Dermis microvascular lymphatic vessel endothelial cell (primary cell): ENCODE results near the gene LPCAT4. TPM values are rescaled to one million over a fixed set of nuclear protein-coding genes. Genes with fewer than 3 reads are reported as not detected.
"Not testable (repeated sequence)": the region's sequence is repeated elsewhere in the genome, so short reads cannot be mapped to it uniquely, and the experiment has no call there.

Source experiments
- DNase-seq, 2 donors: peaks; one replicate each; pipeline versions ENCODE4 v3.0.0 to v3.0.0-alpha.2; 2010; ENCODE audit warnings: low read depth in 2 of 2
- total RNA-seq: library from RNA; depleted of rRNA; stranded (reverse); fragments of >200 nt; gene quantifications from 2 replicates; pipeline ENCODE4 v1.2.1, GENCODE V29; 2014

Gene LPCAT4
- total RNA-seq, 1 donor from 2014 or later: 2.3 TPM

DNA sequence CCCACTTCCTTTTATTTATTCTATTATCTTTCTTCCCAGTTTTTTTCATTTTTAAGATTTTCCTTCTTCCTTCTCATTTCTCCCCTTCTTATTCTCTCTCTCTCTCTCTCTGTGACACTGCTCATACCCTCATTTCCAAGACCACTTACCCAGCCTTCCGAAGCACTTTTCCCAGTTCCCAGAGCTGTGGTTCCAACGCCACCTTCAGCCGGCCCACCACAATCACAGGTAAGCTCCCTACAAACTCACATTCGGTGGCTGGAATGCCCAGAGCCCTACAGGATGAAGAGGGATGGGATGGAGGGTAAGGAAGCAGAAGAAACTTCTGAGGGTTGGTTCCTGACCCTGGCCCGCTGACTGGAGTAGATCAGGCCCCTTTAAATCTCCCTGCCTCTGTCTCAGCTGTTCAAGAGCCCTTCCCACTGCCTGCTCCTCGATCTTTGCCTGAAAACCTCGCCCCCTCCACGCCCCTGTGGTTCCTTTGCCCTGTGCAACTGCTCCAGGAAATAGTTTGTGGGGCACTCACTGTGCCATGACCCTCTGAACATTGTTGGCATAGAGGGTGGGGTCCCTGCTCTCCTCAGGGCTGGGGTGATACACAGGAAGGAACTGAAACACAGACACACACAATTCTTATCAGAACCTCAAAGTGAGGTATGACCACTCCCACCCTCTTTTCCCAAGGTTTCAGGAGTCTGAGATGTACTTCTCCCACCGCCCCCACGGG lies 4.8 kb downstream of the LPCAT4 start:
- DNase-seq: no peak

DNA sequence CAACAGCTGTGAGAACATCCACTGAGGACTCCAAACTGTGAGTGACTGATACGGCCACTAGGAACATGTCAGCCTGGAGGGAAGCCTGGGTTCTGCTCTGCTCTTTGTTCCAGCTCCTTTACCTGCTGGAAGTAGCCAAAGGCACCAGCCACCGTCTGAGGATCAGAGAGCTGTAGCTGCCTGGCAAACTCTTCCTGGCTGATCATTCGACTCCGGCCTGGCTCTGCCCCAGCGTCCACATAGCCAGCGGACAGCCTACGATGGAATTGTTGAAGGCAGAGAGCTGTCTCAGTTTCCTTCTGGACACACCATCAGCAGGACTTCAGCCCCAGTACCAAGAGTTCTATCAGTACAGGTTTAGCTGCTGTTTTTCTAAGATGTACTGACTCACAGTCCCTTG lies 5.7 kb downstream of the LPCAT4 start:
- no peak for DNase-seq

DNA sequence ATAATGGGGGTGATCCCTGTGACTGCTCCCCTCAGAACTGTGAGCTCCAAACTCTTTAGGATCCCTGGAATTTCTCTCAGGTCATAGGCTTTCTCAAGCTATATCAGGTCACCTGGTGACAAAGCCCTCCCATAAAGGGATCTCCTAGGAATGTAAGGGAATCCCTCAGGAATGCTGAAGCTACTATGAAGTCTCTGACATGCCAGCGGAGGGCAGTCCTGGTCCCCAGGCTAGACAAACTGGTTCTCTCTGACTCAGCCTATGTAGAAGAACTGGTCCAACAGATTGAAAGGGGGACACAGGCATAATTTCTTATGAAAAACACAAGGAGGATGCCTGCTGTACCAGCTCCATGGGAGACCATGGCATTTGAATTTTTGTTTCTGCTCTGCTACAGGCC lies 6.7 kb downstream of the LPCAT4 start:
- DNase-seq: no peak

DNA sequence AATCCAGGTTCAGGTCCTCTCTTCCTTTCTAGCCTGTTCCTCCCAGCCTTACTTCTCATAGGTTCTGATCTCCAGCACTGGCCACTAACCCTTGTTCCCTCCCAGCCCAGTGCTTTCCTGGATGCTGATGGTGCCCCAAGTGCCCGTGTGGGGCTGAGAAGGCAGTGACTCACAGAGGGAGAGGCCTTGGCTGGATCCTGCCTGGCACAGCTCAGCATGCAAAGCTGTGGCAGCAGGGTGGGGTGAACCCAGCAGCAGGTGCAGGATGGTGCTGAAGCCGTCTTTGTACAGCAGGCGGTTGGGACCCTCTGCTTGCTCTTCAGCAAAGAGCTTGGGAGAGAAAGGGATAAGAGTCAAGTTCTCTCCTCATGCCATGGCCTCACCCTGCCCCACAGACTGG lies 7.6 kb downstream of the LPCAT4 start:
- DNase-seq: no peak

DNA sequence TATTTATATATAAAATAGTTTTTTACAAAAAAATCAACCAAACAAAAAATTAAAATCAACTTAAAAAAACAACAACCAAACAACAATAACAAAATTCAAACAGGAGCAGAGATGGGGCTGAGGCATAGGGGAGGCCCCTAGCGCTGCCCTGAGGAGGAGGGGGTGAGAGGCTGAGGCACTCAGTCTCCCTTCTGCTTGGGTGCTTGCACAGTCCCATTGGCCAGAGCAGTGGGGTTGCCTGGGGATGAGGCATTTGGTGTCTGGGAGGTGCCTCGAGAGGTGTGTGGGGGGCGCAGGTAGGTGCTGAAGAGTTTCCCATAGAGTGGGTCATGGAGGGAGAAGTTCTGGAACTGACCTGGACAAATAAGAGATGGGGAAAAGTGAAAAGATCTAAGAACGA lies 8.0 kb downstream of the LPCAT4 start:
- no peak for DNase-seq

DNA sequence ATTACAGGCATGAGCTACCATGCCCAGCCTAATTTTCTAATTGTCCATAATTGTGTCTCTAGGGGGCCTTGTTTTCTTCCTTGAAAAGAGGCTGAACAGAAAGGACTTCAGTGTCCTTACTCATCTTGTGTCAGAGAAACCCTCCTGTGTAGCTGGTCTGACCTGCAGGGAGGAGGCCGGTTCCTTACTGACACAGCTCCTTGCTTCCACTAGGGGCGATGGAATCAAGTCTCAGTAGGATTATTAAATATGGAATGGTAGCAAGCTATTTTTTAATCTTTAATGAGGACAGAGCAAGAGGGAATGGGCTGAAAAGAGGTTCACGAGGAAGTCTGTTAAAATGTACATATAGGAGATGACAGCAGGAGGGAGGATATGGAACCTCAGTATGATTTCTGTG lies 8.6 kb downstream of the LPCAT4 start:
- no peak for DNase-seq

DNA sequence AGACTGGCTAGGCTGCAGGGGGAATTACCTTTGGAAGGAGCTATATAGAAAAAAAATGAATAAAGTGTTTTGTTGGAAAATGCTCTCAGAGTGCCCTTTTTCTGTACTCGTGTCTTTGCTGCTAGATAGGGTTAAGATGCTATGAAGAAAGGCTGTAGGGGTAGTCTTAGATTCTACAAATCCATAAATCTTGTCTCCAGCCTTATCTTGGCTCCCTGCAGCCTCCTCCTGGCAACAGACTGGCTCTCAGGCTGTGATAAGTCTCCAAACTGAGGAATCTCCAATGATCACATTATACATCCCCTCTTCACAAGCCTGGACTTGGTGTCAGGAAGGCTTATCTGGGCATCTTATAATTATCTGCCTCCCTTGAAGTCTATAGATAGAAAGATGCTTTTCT lies 9.3 kb downstream of the LPCAT4 start:
- DNase-seq: no peak

DNA sequence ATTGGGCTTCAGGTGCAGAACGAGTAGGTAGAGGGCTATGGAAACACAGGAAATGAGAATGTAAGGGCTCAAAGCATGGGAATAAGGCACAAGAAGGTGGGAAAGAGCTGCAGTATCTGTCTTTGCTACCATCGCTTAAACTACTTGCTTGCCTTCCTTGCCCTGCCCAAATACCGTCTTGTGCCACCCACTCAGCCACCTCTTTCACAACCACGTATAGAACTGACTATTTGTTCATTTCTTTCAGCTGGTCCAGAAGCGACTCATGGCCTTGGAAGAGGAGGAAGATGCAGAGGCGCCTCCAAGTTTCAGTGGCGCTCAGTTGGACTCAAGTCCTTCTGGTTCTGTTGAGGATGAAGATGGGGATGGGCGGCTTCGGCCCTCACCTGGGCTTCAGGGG lies 11.8 kb downstream of the LPCAT4 start:
- no peak for DNase-seq

DNA sequence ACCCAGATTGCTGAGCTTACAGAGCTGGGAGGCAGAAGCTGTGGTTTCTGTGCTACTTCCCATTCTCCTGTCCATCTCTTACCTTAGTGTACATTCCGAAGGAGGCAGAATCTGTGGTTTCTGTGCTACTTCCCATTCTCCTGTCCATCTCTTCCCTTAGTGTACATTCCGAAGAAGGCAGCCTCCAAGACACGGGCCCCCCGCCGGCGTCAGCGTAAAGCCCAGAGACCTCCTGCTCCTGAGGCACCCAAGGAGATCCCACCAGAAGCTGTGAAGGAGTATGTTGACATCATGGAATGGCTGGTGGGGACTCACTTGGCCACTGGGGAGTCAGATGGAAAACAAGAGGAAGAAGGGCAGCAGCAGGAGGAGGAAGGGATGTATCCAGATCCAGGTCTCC lies 12.7 kb downstream of the LPCAT4 start:
- DNase-seq: no peak

DNA sequence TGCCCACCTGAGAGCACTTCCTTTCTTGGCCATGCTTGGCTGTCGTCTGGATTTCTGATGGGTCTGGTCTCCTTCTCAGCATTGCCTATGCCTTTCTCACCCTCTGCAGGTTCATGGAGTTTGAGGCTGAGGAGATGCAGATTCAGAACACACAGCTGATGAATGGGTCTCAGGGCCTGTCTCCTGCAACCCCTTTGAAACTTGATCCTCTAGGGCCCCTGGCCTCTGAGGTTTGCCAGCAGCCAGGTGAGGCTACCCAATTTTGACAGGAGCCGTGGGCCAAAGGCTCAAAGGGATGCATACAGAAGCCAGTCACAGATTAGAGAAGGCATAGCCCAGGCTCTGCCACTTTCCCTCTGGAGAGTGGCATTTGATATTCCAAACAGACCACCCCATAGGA lies 13.4 kb downstream of the LPCAT4 start:
- DNase-seq: no peak

DNA sequence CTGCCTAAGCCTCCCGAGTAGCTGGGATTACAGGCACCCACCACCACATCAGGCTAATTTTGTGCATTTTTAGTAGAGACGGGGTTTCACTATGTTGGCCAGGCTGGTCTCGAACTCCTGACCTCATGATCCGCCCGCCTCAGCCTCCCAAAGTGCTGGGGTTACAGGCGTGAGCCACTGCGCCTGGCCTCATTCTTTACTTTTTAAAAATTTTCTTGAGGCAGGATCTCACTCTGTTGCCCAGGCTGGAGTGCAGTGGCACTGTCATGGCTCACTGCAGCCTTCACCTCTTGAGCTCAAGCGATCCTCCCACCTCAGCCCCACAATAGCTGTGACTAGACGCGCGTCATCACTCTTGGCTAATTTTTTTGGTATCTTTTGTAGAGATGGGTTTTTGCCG lies 14.0 kb downstream of the LPCAT4 start:
- DNase-seq: not testable (repeated sequence)

DNA sequence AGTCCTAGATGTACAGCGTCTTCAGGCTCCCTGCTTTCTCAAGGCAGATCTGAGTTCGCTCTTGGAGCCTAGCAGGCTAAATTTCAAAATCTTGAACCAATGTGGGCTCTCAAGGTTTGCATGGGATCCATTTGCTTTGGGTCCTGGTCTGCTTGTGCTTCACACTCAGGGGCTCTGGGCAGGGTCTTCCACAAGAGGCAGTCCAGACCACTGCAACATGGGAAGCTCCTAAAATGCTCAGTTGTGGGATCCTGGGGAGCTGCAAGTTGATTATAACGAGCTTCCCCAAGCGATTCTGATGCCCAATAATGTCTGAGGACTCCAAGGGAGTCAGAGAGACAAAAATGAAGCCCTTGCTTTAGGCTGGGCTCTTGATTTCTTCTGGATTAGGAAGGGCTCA lies 17.2 kb downstream of the LPCAT4 start:
- DNase-seq: no peak

DNA sequence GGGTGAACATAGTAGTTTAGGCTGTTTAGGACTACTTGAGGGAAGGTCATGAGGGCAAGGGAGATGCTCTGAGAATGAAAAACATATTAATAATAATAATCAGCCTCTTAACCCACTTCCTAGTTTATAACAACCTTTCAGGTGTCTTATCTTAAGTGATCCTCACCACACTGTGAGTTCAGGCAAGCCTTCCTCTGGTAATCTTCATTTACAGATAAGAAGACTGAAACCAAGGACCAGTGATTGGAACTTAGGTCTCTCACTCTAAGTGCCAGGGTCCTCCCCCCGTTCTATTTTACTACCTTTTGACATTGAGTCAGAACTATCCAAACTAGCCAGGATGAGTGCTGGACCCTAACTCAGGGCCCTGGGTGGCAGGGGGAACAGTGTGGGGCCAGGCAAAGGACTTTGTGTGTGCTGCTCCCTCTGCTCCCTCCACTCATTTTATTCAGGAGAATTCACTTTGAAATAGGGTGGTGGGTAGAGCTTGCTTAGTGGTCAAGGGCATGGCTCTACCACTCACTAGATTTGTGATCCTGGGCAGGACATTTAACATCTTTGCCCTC lies 18.2 kb downstream of the LPCAT4 start:
- no peak for DNase-seq

DNA sequence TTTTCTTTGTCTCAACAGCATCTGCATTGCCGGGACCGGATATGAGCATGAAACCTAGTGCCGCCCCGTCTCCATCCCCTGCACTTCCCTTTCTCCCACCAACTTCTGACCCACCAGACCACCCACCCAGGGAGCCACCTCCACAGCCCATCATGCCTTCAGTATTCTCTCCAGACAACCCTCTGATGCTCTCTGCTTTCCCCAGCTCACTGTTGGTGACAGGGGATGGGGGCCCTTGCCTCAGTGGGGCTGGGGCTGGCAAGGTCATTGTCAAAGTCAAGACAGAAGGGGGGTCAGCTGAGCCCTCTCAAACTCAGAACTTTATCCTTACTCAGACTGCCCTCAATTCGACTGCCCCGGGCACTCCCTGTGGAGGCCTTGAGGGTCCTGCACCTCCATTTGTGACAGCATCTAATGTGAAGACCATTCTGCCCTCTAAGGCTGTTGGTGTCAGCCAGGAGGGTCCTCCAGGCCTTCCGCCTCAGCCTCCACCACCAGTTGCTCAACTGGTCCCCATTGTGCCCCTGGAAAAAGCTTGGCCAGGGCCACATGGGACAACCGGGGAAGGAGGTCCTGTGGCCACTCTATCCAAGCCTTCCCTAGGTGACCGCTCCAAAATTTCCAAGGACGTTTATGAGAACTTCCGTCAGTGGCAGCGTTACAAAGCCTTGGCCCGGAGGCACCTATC lies 18.9 kb downstream of the LPCAT4 start:
- no peak for DNase-seq

DNA sequence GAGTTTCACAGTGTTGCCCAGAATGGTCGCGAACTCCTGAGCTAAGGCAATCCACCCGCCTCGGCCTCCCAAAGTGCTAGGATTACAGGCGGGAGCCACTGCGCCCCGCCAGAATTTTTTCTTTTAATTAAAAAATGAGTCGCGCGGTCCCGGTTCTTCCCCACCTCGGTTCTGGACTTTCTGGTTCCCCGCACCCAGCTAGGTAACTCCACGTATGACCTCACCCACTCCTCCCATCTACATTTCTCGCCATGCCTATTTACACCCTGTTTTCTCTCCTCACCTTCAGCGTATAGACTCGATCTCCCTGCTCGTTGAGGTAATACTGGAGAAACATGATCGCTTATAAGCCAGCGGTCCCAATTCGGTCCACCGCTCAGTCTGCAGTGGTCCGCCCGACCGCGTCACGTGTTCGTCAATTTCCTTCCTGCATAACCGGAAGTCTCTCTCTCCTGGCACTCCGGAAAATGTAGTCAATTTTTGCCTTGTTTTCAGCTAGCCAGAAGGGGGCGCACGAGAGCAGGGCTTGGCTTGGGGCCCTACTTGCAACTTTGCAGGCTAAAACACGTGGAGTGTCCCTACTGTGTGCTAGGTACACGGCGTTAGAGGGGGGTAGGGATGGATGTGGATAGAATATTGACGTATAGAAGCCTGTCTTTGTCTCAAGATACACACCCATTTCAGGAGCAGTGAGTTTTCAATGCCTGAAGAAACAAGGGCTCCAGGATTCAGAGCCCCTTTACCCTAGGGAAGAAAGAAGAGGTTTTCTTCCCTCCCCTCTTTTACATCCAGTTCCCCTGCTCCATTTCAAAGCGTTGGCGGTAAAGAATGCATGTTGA lies 24.0 kb downstream of the LPCAT4 start, which contains the start of the genes NOP10 and NUTM1:
Gene NOP10, minus strand, starts transcription at position 400 of the 839 bp plus-strand sequence. Its CDS starts 63 bp downstream, at position 337.
Gene NUTM1, plus strand, starts transcription at position 579 of the 839 bp plus-strand sequence. CDS start 382 bp downstream, outside the sequence.
- peak; percentile 93 to 96 for DNase-seq

DNA sequence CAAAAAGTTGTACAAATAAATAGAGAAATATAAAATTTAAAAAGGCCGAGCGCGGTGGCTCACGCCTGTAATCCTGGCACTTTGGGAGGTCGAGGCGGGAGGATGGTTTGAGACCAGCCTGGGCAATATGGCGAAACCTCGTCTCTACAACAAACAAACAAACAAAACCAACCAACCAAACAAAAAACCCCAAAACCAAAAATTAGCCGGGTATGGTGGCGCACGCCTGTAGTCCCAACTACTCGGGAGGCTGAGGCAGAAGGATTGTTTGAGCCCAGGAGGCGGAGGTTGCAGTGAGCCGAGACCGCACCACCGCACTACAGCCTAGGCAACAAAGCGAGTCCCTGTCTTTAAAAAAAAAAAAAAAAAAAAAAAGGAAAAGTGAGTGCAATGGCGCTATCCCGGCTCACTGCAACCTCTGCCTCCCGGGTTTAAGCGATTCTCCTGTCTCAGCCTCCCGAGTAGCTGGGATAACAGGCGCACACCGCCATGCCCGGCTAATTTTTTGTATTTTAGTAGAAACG lies 24.7 kb downstream of the LPCAT4 start:
- DNase-seq: not testable (repeated sequence)

DNA sequence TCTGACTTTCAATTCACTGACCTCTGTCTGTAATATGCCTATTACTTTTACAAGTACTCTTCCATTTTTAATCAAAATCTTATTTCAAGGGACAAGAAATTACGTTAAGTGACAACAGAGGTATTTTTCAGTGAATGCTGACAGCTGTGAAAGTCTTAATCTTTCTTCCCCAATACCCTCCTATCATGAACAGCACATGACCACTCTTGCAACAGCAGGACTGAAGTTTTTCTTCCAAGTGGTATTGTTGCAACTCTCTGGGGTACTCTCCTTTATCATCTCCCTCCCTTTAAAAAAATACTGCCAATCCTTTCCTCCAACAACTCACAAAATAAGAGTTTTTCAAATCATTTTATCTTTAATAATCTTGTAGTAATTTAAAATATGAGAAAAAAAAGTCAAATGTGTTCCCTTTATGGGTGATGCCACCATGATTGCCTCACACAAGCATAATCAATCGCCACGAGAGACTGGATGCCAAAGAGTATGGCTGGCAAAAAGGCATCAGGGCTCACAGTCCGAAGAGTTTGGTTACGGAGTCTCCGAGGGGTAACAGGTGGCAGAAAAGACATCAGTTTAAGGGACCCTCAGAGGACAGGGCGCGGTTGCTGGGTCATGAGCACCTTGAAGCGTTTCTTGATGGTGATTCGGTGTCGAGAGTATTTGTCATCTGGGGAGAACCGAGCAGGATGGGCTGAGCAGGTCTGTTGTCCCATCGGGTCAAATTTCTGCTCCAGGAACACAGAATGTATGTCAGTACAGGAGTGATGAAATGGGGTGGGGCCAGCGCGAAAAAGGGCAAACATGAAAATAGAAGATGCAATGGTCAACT lies 25.4 kb downstream of the LPCAT4 start:
- no peak for DNase-seq

DNA sequence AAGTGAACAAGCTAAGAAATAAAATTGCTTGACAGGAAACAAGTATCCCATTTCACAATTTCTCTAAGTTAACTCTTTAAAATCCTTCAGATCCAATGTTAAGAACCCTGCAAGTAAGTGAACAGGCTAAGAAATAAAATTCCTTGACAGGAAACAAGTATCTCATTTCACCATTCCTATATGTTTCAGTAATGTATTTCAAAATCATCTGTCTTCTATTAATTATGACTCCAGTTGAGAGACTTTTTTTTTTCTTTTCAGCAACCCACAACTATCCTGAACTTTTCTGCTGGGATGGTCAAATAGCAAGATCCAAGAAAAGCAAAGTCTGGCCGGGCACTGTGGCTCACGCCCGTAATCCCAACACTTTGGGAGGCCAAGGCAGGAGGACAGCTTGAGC lies 27.1 kb downstream of the LPCAT4 start:
- DNase-seq: no peak

DNA sequence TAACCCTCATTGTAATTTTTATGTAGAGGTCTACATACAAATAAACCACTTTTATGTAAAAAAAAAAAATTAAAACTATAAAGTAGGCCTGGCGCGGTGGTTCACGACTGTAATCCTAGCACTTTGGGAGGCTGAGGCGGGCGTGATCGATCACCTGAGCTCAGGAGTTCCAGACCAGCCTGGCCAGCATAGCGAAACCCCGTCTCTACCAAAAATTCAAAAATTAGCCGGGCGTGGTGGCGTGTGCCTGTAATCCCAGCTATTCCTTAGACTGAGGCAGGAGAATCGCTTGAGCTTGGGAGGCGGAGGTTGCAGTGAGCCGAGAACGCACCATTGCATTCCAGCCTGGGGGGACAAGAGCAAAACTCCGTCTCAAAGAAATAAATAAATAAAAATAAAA lies 28.6 kb downstream of the LPCAT4 start:
- no peak for DNase-seq

DNA sequence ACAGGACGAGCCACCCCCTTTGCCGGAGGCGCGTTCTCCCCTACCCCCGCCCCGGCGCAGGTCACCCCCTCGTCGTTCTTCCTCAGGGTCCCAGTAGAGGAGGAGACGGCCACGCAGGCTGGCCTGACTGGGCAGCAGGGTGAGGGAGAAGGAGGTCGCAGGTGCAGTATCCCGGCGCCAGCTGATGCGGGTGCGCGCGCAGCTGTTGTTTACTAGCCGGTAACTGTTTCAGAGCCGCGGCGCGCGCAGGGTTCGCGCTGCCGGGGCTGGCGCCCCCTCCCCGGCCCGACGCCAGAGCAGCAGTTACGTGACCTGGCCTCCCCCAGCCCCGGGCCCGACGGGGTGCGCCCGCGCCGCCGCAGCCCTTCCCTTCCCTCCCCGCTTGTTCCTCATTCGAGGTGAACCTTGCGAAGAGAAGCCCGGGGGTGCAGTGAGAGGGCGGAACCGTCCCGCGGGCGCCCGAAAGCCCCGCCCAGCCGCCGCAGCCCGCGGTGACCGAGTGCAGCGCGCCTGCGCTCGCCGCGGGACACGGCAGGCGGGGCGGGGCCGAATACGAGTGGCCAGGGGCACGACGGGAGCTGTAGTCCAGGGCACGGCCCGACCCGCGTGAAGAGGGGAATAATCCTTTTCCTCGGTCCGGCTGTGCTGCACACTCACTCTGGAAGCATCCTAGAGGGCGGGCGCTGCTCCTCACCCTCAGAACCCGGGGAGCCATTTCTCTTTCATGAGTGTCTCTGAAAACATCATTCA lies 29.3 kb downstream of the LPCAT4 start, which contains the start of gene SLC12A6:
Gene SLC12A6, minus strand, starts transcription at position 225 of the 750 bp plus-strand sequence. CDS start 1,101 bp downstream, outside the sequence.
- peak; percentile 55 to 91 for DNase-seq
